GM21576 (cell line): ENCODE results near the gene SOCS1.

Source experiments
- ATAC-seq: cut with Tn5 transposase; IDR thresholded peaks from one replicate; pipeline ENCODE4 v1.9.1; 2021; ENCODE audit warnings: mild to moderate bottlenecking, moderate library complexity; ENCODE audit not compliant: unreplicated experiment

The SOCS1 gene

GRCh38 chr16:11208916-11209665 lies 46.9 kb downstream of the SOCS1 start:
- no peak for ATAC-seq

- ATAC-seq: no peak
Observed at GRCh38 chr16:11207646-11208045, 48.4 kb downstream of the SOCS1 start.

GRCh38 chr16:11205754-11206581 lies 50.0 kb downstream of the SOCS1 start:
- ATAC-seq: no peak

- ATAC-seq: no peak
Observed at GRCh38 chr16:11205065-11205699, 50.8 kb downstream of the SOCS1 start.

GRCh38 chr16:11204513-11205047 lies 51.4 kb downstream of the SOCS1 start:
- ATAC-seq: no peak
